Measurements from ENCODE around the gene APOD.
"Not testable (repeated sequence)": the region's sequence is repeated elsewhere in the genome, so short reads cannot be mapped to it uniquely, and the experiment has no call there.

Gene APOD

DNA sequence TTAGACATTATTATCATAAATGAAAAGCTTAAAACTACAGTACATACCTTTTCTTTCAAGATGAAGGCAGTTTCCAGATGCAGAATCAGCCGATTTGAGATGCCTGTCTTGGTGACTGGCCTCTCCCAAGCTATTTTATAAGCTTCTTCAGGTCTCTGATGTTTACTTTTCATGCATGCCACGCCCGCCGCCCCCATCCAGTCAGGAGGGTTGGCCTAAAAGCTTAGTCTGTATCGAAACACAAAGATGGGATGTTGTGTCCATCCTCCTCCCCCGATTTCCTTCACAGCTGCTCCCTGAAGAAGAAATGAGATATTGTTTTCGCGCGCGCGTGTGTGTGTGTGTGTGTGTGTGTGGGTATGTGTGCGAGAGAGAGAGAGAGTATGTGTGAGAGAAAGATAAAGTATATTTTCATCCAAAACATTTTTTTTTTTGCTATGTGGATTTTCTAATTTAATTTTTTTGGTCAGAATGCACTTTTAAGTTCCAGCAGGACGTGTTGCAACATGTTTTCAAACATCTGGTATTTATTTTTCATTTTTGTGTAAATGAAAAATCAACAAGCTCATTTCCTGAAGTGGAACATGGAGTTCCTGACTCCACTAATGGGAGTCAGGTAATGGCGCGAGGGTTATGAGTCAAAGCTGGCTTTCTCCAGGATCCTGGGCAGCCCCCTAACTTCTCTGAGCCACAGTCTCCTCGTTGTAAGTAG, at the start of gene APOD:
APOD (minus strand) TSS at position 110 of the 712 bp plus-strand sequence. CDS start 4,479 bp downstream, outside the sequence.
- in situ Hi-C loops (cut with HindIII; ENCODE audit: low pct_ligation_motif_present, low pct_unique_long_range_greater_than_20kb, low sequenced_read_pairs), result no loop called here
- DNase-seq, result no peak

DNA sequence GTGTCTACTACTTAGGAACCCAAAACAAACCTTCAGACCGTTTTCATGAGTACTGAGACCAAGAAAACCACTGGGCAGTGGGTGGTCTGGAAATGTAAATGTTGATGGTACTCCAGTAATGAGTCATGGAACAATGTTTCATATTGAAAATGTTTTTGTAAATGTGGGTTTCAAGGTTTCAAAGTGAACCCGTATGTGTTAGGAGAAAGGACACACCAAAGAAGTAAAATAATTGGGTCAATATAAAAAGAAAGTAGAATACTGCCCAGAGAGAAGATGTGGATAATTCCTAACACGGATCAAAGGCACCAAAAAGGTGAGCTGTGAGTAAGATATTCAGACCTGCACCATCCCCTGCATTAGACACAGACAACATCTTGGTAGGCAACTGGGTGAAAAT, 49.6 kb upstream of the APOD start:
- DNase-seq; in situ Hi-C loops (cut with HindIII; ENCODE audit: low pct_ligation_motif_present, low pct_unique_long_range_greater_than_20kb, low sequenced_read_pairs): not testable (repeated sequence)

DNA sequence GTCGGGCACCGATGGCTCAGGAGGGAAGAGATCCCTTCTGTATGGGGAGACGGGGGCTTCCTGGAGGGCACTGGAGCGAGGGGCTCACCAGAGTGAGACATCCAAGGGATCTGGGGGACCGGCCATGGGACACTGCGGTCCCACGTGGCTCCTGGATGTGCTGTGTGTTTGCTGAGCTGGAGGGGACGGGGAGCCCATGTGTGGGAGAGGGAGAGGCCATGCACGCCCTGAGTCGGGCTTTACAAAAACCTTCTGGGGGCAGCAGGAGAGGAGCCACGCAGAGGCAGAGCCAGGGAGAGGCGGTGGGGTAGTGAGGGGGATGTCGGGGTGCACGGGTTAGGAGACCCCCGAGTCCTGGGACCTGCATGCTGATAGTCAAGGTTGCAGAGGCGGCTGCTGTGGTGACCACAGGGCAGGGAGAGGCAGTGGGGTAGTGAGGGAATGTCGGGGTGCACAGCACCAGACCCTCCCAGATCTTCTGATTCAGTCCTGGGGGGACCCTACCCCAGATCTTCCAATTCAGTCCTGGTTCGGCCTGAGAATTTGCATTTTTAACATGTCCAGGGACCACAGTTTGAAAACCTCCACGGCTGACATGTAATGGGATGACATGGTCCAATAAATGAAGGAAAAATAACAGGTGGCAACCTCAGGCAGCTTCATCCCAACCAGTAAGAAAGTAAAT, 48.9 kb upstream of the APOD start:
- in situ Hi-C loops (cut with HindIII; ENCODE audit: low pct_ligation_motif_present, low pct_unique_long_range_greater_than_20kb, low sequenced_read_pairs), result not testable (repeated sequence)

DNA sequence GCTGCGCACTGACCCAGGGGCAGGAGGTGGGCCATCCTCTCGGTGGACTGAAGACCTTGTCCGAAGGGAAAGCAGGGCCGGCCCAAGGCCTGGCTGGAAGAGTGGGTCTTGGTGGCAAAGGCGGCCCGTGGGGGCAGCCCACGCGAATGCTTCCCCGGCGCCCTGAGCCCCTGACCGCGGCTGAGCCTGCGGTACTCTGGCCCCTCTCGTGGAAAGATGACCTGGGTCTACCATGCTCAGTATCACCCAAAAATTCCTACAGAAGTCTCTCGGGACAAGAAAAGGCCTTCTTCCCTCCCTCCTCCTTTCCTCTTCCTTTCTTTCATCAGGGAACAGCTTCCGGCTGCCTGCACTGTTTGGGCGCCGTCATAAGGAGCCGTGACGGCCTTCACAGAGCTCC, 48.3 kb upstream of the APOD start:
- in situ Hi-C loops (cut with HindIII; ENCODE audit: low pct_ligation_motif_present, low pct_unique_long_range_greater_than_20kb, low sequenced_read_pairs); DNase-seq: not testable (repeated sequence)

More for the DNA sequence above, 48.9 kb upstream of the APOD start:
- not testable (repeated sequence) for DNase-seq

DNA sequence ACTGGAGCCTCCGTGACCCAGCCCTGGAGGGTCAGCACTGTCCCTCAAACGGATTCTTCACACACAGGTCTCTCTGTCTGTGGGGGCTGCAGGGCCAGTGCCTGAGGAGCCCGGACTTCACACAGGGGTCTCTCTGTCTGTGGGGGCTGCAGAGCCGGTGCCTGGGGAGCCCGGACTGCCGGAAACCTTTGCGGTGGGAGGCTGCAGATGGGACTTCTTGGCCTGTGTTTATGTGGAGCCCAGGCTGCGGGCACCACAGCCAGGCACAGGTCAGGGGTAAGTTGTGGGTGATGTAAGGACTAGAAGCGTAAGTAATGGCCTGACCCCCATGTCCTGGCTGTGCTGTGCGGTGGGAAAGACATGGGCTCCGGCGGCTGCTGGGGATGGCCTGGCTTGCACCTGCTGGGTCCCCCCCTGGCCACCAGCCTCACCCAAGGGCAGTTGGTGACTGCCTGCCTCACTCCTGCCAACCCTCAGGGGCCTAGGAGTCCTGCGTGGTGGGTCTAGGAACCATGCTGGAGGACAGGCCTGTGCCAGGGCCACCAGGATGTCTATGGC, 47.3 kb upstream of the APOD start:
- DNase-seq; in situ Hi-C loops (cut with HindIII; ENCODE audit: low pct_ligation_motif_present, low pct_unique_long_range_greater_than_20kb, low sequenced_read_pairs): not testable (repeated sequence)

DNA sequence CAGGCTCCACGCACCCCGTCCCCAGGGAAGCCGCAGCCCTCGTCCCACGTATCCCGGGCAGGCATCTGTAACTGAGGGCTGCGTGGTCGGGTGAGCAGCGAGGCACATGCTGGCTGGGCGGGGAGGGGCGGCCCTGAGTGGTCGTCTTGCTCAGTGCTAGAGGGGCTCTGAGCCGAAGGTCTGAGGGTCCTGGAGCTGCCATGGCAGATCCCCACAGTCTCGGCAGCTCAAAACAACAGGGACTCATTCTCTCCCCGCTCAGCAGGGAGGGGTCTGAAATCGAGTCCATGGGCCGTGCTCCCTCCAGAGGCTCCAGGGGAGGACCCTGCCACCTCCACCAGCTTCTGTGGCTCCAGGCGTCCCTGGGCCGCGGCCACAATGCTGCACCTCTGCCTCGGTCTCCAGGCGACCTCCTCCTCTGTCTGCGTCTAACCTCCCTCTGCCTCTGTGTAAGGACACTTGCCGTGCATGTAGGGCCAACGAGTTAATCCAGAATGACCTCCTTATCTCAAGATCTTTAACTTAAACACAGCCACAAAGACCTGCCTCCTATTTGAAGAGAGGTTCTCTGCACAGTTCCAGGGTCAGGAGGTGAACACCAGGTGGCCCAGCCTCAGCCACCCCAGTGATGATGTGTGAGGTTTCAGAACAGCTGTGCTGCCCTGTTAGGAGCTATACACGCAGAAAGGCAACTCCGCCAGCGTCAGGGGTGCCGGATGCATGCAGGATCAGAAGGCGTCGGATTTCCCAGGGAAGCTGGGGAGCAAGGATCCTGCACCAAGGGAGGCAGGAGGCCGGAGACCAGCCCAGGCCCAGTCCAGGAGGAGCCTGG, 46.6 kb upstream of the APOD start:
- DNase-seq; in situ Hi-C loops (cut with HindIII; ENCODE audit: low pct_ligation_motif_present, low pct_unique_long_range_greater_than_20kb, low sequenced_read_pairs): not testable (repeated sequence)

DNA sequence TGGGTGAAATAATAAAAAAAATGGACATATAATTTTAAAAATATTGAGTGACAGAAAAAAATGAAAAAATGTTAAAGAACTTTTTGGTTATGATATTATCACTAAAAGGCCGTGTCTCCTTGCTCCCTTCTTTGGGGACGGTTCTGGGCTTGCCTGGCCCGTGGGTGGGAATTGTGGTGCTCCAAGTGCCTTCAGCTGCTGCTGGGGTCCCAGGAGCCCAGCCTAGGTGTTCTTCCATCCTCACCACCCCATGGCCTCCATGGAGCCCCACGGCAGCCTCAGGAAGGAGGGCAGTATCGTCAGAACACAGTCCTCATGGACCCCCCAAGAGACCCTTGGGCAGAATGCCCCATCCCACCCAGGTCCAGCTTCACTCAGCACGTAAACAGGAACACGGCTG, 45.9 kb upstream of the APOD start:
- DNase-seq, result not testable (repeated sequence)

DNA sequence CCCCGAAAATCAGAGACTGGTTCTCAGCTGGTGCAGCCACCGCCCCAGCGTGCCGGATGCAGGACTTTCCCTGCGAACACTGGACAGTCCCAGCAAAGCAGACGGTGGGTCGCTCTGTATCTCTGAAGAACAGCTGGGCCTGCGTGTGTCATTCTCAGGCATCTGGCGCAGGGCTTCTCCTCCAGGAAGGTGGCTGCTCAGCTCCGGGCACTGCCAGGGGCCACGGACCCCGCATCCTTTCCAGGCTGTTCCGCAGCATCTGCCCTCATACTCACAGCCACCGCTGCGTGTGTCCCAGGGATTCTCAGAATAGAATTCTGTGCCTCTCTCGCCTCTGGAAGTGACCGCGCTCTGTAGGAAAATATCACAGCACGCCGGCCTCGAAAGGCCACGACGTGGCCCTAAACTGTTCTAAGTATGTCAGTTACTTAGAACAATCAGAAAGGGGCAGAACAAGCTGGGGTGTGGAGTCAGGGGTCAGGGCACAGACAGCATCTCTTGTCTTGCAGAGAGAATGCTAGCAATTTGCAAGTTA, 44.7 kb upstream of the APOD start:
- in situ Hi-C loops (cut with HindIII; ENCODE audit: low pct_ligation_motif_present, low pct_unique_long_range_greater_than_20kb, low sequenced_read_pairs); DNase-seq: not testable (repeated sequence)

More for the DNA sequence above, 45.9 kb upstream of the APOD start:
- in situ Hi-C loops (cut with HindIII; ENCODE audit: low pct_ligation_motif_present, low pct_unique_long_range_greater_than_20kb, low sequenced_read_pairs), result not testable (repeated sequence)

DNA sequence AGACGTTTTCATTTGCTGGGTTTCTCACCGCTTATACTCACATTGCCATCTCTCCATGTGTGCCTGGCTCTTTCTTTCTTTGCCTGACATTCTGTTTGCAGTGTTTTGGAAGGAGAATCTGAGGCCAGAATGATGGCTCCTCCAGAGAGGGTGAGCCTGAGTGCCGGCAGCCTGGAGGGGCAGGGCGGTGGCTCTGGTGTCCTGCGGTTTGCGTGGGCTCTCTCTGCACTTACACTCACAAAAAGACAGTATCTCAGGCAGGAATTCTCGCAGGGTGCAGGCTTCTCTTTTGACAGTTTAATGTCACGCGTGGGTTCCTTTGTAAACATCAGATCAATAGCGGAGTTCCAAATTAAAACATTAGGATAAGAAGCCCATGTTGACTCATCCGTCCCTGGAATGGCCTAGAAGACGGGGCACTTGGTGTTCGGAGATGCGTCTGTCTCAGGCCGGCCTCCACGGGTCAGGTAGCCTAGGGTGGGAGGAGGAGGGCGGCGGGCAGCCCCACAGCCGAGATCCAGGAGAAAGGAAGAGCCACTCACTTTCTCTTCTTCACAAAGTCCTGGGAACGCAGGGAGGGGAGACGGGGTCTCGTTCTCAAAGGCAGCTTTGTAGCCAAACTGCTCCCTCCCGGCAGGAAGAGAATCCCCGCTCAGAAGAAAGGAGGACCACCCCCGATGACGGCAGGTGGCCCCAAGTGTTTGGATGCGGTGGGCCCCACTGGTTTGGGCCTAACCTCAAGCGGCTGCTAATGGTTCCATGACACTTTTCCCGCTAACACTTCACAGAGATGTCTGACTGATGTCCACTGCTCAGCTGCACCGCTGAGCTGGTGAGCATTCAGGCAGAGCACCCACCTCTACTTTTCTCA, 44.0 kb upstream of the APOD start:
- in situ Hi-C loops (cut with HindIII; ENCODE audit: low pct_ligation_motif_present, low pct_unique_long_range_greater_than_20kb, low sequenced_read_pairs); DNase-seq: not testable (repeated sequence)

DNA sequence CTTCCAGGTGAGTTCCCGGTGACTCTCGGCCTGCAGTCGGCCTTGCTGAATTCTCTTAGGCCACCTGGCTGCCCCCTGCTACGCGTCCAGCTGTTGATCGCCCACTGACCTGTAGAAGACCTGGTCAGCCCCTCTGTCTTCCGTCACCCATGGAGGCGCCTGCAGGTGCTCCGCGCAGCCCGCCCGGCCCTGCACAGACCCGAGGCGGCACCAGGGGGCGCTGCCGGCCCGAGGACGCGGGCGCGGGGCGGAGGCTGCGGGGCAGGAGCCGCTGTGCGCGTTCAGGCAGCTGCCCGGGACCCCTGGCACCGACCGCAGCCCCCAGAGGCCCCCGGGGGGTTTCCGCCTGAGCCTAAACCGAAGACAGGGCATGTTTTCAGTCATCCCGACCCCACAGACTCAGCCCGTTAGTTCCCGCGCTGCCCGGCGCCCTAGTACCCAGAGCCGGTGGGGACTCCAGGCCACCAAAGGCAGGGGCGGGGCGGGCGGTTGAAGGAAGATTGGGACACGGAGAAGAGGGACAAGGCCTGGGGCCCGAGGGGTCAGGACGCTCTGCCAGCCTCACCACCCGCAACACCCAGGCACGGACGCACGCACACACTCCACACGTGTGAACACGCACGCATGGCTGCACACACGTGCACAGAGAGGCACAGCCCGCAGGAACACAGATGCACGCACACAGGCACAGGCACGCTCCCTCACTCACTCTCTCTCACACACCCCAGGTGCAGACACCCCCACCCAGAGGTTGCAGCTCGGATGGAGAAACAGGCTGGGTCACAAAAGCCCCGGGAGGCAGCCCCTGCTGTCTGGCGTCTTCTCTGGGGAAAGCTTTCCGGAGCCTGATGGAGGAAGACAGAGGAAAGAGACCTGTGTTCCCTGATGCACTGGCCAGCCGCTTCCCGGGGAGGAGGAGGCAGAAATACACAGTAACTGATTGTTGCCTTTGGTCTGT, 41.1 kb upstream of the APOD start:
- DNase-seq; in situ Hi-C loops (cut with HindIII; ENCODE audit: low pct_ligation_motif_present, low pct_unique_long_range_greater_than_20kb, low sequenced_read_pairs): not testable (repeated sequence)

DNA sequence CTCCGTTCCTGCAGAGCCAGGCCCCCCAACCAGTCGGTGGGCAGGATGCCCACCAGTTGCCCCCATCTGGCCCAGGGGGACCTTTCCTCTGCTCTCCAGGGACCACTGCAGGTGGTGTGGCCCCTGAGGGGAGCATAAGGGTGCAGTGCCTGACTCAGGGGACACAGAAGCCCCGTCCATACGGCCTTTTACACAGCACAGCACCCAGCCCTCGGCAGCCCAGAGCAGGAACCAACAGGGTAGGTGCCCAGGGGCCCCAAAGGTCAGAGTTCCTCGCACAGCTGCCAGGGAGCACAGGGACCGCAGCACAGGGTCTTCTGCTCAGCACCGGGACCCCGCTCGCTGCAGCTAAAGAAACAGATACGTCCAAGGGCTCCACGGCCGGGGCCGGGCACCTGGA, 40.4 kb upstream of the APOD start:
- in situ Hi-C loops (cut with HindIII; ENCODE audit: low pct_ligation_motif_present, low pct_unique_long_range_greater_than_20kb, low sequenced_read_pairs); DNase-seq: not testable (repeated sequence)

DNA sequence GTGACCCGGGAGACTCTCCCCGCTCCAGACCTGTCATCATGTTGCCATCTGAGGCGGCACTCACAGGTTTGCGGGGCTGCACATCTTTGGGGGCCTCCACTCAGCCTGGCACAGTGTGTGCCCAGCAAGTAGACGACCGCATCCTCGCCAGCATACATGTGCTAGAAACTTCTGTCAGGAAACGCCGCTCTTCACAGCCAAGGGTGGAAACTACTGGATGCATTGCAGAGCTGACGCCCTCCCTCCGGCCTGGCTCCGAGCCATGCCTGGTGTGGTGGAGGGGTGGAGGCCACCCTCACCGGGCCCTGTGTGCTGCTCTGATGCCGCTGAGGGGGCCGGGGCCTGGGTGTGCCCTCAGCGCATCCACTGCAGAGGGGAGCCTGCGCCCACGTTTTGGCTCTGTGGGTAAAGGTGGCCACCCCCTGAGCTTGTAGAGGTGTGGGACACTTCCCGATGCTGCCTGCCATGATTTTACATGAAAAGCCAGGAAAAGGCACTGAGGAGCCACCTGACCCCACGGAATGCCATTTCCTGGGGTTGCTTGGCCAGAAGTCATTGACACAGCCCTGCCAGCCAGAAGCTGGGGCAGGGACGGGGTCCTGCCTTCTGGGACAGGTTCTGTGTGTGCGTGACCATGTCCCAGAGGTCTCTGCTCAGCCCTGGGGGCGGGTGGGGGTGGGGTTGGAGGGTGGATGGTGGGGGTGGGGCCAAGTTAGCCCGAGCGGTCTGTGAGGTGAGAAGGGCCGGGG, 39.7 kb upstream of the APOD start:
- in situ Hi-C loops (cut with HindIII; ENCODE audit: low pct_ligation_motif_present, low pct_unique_long_range_greater_than_20kb, low sequenced_read_pairs); DNase-seq: not testable (repeated sequence)

DNA sequence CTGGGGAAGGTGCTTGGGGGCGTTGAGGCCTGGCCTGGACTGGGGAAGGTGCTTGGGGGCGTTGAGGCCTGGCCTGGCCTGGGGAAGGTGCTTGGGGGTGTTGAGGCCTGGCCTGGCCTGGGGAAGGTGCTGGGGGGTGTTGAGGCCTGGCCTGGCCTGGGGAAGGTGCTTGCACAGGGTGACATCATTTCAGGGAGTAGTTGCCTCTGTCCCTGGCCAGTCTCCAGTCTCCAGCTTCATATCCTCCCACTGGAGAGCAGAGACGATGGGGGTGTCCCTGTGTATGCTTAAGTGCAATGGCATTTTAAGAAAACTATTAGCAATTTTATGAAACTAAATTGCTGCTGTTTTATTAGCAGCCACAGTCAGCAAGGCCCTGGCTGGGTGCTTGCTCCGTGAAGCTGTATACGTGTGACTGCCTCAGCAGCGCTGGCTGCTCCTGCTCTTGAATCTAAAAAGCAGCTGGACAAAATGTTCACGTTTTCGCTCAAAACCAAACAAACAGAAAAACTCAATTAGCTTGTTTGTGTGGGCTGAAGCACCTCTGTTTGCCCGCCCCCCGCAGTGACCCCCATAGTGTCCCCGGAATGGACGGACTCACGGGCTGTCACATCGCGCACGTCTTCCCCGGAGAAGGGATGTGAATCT, 38.9 kb upstream of the APOD start:
- in situ Hi-C loops (cut with HindIII; ENCODE audit: low pct_ligation_motif_present, low pct_unique_long_range_greater_than_20kb, low sequenced_read_pairs); DNase-seq: not testable (repeated sequence)

DNA sequence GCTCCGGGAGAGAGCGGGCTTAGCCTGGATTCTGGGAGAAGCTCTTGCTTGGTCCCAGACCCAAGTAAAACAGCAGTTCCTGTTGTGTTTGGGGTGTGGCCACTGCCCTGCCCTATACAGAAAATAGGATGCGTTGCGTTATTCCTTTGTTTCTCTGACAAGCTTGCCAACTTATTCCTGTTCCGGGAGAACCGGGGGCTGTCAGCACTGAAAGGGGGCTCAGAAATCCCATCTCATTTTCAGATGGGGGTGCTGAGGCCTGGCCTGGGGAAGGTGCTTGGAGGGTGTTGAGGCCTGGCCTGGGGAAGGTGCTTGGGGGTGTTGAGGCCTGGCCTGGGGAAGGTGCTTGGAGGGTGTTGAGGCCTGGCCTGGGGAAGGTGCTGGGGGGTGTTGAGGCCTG, 38.3 kb upstream of the APOD start:
- DNase-seq; in situ Hi-C loops (cut with HindIII; ENCODE audit: low pct_ligation_motif_present, low pct_unique_long_range_greater_than_20kb, low sequenced_read_pairs): not testable (repeated sequence)

DNA sequence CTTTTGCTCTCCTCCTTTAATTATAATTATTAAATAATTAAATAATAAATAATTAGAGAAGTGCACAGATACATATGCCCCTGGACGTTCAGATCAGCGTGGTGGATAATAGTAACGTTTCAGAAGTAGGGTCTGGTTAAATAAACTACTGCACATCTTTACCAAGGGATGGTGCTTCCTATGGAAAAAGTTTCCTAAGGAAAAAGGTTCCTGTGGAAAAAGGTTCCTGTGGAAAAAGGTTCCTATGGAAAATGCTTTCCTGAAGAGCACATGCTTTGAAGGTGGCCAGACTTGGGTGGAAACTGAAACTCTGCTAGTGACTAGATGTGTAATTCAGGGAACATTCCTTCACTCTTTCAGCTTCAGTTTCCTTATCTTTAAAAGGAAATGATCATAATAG, 37.4 kb upstream of the APOD start:
- DNase-seq; in situ Hi-C loops (cut with HindIII; ENCODE audit: low pct_ligation_motif_present, low pct_unique_long_range_greater_than_20kb, low sequenced_read_pairs): not testable (repeated sequence)

All from ACHN (cell line).